Activated CD8-positive, alpha-beta memory T cell treated with anti-CD3 and anti-CD28 coated beads, Interleukin-2, amount 50 U/mL, for 48 hours (primary cell): ENCODE measurements around the gene HAGHL.

ENCODE experiments used
- DNase-seq: peaks from one replicate; pipeline ENCODE4 v3.0.0-alpha.2; 2020

The HAGHL gene

GRCh38 chr16:726438-727290 lies at the start of gene HAGHL, which contains the start of gene CCDC78:
Gene HAGHL, plus strand, starts transcription at chr16:727106. Its CDS starts 404 bp downstream, at chr16:727510.
Gene CCDC78, minus strand, starts transcription at chr16:726443. Its CDS starts 76 bp downstream, at chr16:726367.
- peak; percentile 88 for DNase-seq

GRCh38 chr16:677316-678190 lies 49.4 kb upstream of the HAGHL start:
- DNase-seq, result no peak

GRCh38 chr16:678209-678857 lies 48.6 kb upstream of the HAGHL start:
- DNase-seq, result no peak

GRCh38 chr16:678858-679813 lies 47.8 kb upstream of the HAGHL start:
- peak; percentile 84 for DNase-seq

- DNase-seq, result peak; percentile 97
Measured at GRCh38 chr16:679814-680624, 46.9 kb upstream of the HAGHL start, which contains the start of gene STUB1. Gene STUB1, plus strand, starts transcription at chr16:680410. Its CDS starts 116 bp downstream, at chr16:680526.

GRCh38 chr16:680625-680945 lies 46.3 kb upstream of the HAGHL start:
- DNase-seq, result no peak

GRCh38 chr16:680967-681745 lies 45.8 kb upstream of the HAGHL start:
- DNase-seq, result no peak

- no peak for DNase-seq
Measured at GRCh38 chr16:681746-682427, 45.0 kb upstream of the HAGHL start.

GRCh38 chr16:682493-683395 lies 44.2 kb upstream of the HAGHL start:
- no peak for DNase-seq

GRCh38 chr16:683396-684070 lies 43.4 kb upstream of the HAGHL start:
- DNase-seq, result no peak

GRCh38 chr16:684071-684794 lies 42.7 kb upstream of the HAGHL start, which contains the start of gene JMJD8:
Gene JMJD8, minus strand, starts transcription at chr16:684334. Its CDS starts 15 bp downstream, at chr16:684319.
- peak; percentile 98 for DNase-seq

- DNase-seq, result no peak
Measured at GRCh38 chr16:684961-685696, 41.8 kb upstream of the HAGHL start.

- no peak for DNase-seq
Measured at GRCh38 chr16:685967-686366, 40.9 kb upstream of the HAGHL start.

GRCh38 chr16:686459-687260 lies 40.2 kb upstream of the HAGHL start:
- DNase-seq, result no peak

- no peak for DNase-seq
Measured at GRCh38 chr16:687499-687898, 39.4 kb upstream of the HAGHL start.
